K562 treated with DMSO at 1 percent for 48 hours (cell line): Measurements from ENCODE around the gene TDRD3. TPM values are rescaled to one million over a fixed set of nuclear protein-coding genes. Genes with fewer than 3 reads are reported as not detected.

Experiments
- total RNA-seq: library from RNA; unstranded; fragments of 300-600 nt; gene quantifications from 2 replicates; pipeline ENCODE4 v1.2.3, GENCODE V29; 2022; ENCODE audit warnings: low replicate concordance; ENCODE audit errors: extremely low read depth

The TDRD3 gene
- total RNA-seq, result not detected in 2 replicates

DNA sequence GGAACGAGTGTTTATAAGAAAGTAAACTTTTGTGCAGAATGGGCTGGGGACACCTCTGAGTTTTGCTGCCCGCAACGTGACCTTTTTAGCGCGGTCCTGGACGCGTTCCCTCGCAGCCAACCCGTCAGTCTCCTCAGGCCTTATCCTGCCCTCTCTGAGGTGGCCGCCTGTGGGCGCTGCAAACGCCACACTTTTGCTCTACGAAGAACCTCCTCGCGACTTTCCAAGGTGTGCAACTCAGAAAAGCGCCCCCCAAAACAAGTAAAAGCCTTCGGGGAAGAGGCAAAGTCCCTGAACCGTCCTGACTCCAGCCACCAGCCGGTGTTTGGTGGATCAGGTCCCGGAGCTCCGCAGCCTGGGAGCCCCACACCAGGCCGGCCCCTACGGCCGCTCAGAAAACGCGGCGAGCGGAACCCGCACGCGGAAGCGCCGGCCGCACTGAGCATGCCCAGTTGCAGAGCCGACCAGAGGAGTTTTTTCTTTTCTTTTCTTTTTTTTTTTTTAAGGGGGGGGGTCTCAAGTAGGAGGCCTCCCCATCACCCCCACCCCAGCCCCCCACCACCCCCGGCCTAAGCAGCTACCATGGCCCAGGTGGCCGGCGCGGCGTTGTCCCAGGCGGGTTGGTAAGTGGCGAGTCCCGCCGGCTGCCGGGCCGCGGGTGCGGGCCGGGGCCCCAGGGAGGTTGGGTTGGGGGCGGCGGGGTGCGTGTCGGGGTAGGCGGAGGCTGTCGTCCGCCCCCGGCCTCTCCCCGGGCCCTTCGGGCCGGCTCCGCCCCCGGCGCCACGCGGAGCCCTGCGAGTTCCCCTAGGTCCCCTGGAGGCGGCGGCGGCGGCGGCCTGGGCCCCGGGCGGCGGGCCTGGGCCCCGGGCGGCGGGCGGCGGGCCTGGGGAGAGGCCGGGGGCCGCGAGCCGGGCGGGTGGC lies at the start of gene TDRD3:
TDRD3 (plus strand) TSS at position 438 of the 921 bp plus-strand sequence; CDS start at position 583, 145 bp downstream.

Other genes starting within 250 kb of the TDRD3 start
- not detected in 2 replicates for gene DIAPH3, start 233.3 kb upstream of the TDRD3 start, total RNA-seq